H7 (cell line): ENCODE results near the gene SLC26A6. TPM values are rescaled to one million over a fixed set of nuclear protein-coding genes. Genes with fewer than 3 reads are reported as not detected.
A peak's percentile ranks its signal among the peaks of the same experiment; 100 is the strongest.

Source experiments
- DNase-seq: peaks from one replicate; pipeline ENCODE4 v3.0.0; 2012
- H3K27me3 ChIP-seq: 2 replicates; pipeline ENCODE4 v1.6.0; 2011; ENCODE audit warnings: mild to moderate bottlenecking, low read length; ENCODE audit not compliant: control insufficient read depth, insufficient read depth
- H3K36me3 ChIP-seq: replicated peaks from 2 replicates; pipeline ENCODE4 v1.5.1; 2011; ENCODE audit warnings: low read length; ENCODE audit not compliant: control insufficient read depth, insufficient read depth
- H3K4me3 ChIP-seq: 2 replicates; pipeline ENCODE4 v1.5.1; 2011; ENCODE audit warnings: low read depth, mild to moderate bottlenecking, control low read depth, low read length, moderate library complexity; ENCODE audit not compliant: insufficient read depth
- total RNA-seq: library from RNA; depleted of rRNA; stranded (reverse); fragments of >200 nt; shearing (Covaris generic); gene quantifications from 2 replicates; pipeline ENCODE4 v1.2.3, GENCODE V29; 2014

SLC26A6 gene
- total RNA-seq, 1 experiment from 2014 or later, result 70.5 TPM

DNA sequence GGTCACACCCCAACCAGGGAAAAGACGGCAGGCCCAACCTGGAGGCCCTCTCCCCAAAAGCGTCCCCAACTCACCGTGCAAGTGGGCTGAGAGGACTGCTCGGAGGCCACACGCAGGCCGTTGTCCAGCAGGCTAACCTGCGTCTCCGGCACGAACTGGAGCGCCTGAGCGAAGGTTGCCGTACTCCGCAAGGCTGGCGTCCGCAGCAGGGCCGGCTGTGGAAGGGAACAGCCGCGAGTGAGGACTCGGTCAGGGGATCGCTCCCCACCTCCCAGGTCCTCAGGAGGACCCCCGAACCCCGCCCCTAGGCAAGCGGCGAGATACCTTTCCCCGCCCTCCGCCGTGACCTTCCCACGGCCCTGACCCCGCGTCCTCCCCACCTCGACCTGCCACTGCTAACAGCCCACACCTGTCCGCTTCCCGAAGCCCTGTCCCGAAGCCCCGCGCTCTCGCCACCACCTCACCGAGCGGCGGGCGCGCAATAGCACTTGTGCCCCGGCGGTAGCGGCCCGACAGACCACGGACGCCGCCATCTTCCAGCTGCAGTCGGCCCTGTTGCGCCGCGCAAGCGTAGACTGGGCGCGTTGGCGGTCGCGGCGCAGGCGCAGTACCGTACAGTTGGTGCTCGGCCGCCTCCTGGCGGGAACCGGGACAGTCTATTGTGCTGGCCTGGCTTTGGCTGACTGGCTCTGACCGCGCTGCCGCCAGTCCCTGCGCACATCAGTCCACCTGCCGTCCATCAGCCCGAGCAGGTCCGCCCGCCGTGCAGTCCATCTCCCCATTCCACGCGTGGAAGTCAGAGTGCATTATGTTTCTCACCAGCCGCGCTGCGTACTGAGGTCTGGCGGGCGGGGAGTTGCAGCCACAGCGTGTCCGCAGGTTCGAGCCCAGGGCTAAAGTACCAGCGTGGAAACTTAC is 25.9 kb downstream of the SLC26A6 start, which contains the start of gene UQCRC1:
Gene UQCRC1, minus strand, starts transcription at position 559 of the 918 bp plus-strand sequence. Its CDS starts 26 bp downstream, at position 533.
- no peaks in the 10 kb centered on the region for H3K27me3 ChIP-seq
- H3K4me3 ChIP-seq, result peak within 1 kb of the TSS; percentile 99
- DNase-seq, result peak; percentile 99
- peaks cover 16% of the 10 kb centered on the region for H3K36me3 ChIP-seq

DNA sequence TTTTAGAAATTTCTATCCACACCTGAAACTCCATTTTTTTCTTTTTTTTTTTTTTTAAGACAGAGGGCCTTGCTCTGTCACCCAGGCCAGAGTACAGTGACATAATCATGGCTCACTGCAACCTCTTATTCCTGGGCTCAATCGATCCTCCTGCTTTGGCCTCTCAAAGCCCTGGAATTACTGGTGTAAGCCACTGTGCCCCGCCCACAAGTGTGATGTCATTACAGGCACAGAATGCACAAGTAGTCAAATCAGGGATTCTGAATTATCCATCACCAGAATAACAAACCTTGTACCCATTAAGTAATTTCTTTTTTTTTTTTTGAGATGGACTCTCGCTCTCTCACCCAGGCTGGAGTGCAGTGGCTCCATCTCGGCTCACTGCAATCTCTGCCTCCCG is 27.7 kb downstream of the SLC26A6 start:
- DNase-seq, result no peak
- Histone ChIP-seq H3K4me3 (no peak overlapping the region), H3K36me3 (peaks cover 34% of the 10 kb centered on the region), H3K27me3 (no peaks in the 10 kb centered on the region)

DNA sequence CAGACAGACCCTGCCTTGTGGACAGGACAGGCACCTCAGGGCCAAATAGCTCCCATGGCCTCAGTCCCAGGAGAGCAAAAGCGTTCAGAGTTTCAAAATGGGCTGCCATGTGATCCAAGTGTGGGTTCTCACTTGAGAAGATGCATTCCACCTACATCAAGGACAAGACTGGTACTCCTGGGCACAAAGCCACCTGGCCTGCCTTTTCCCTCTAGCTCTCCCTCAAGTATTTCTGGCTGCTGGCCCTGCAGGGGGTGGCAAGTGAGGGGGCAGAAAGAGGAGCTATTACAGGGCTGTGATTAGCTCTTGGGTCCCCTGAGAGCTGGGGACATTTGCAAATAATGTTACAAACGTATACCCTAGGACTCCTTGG is 33.7 kb downstream of the SLC26A6 start:
- peaks cover 67% of the 10 kb centered on the region for H3K36me3 ChIP-seq
- DNase-seq, result no peak
- no peak overlapping the region for H3K4me3 ChIP-seq
- H3K27me3 ChIP-seq, result no peaks in the 10 kb centered on the region

DNA sequence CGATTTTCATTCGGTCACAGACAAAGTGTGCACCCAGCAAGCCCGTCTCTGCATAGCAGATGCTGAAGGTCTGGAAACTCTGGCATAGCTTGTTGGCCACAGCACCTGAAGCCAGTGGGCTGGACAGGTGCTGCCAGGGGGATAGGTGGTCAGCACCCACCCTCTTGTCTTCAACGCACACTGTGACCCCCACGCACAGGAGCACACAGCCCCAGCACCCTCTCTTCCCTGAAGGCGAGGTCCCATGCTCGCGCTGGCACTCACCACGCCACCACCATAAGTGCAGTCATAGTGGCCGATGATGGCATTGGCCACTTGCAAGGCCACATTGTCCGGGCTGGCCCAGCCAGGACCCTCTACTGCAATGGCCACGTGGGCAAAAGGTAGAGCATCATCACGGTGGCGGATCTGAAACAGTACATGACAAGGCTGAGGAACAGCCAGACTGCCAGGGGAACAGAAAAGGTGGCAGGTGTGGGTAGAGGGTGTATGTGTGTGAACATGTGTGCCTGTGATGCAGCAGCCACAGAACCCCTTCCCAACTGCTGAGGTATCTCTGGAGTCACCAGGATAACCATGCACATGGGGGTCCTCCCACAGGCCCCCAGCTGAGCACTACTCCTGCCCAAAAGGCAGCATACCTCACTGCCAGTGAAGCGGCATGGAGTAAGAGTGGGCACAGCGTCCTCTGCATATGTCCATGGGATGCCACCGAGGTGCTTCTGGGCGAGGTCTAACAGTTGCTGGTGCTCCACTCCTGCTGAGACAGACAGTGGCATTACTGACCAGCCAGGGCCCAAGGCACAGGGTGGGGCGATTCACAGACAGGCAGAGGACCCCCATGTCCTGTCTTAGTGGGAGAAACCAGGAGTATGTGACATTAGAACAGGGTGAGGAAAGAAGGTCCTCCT is 34.3 kb downstream of the SLC26A6 start:
- peaks cover 67% of the 10 kb centered on the region for H3K36me3 ChIP-seq
- no peak for DNase-seq
- no peak overlapping the region for H3K4me3 ChIP-seq

DNA sequence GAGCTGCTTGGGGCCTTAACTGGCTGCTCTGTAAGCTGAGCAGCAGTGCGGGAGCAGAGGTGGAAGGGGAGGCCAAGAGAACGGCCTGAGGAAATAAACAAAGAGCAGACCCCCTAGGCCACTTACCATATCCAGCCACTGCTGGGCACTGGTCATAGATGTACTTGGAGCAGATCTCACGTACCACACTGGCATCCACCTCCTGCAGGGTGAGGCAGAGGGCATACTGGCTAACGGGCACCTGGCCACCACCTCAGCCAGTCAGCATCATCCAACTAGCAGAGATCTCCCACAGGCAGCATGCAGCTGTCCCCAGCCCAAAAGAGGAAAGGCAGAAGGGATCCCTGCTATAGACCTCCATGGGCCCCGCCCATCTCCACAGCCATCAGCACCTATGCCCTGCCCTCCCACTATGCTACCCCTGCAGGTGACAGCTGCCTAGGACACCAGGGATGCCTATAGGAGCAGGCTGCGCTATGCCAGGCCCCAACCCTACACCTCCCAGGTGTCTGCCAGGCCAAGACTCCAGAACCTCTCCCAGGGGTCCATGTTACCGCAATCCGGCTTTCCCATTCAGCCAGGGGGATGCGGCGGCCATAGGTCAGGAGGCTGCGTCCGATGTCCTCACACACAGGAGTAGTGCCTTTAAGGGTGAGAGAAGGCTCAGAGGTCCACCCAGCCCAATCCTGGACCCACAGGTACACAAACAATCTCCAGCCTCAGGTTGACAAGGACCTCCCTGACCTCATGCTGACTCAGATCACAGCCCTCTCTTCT is 35.6 kb downstream of the SLC26A6 start:
- no peak for DNase-seq
- H3K36me3 ChIP-seq, result peaks cover 54% of the 10 kb centered on the region
- H3K4me3 ChIP-seq, result no peak overlapping the region
- peaks cover 4% of the 10 kb centered on the region for H3K27me3 ChIP-seq

More for the DNA sequence above, 34.3 kb downstream of the SLC26A6 start:
- no peaks in the 10 kb centered on the region for H3K27me3 ChIP-seq

DNA sequence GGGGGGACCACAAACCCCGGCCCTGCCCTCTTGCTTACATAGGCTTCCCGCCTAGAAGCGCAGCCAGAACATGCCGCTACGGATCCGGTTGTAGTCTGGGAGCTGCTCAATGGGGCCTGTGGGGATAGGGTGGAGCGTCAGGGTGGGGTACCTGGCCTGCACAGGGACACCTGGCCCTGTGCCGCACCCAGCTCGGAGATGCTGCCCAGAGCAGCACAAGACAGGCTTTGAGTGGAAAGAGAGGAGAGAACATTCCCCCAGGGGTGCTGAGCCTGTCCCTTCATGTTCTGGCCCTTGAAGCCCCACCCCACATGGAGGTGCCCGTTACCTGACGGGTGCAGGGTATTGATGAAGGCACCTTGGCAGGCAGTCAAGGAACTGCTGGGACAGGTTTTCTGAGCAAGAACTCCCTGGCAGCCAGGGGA is 36.2 kb downstream of the SLC26A6 start:
- no peak for DNase-seq
- Histone ChIP-seq H3K36me3 (peaks cover 48% of the 10 kb centered on the region), H3K4me3 (no peak overlapping the region), H3K27me3 (peaks cover 7% of the 10 kb centered on the region)

DNA sequence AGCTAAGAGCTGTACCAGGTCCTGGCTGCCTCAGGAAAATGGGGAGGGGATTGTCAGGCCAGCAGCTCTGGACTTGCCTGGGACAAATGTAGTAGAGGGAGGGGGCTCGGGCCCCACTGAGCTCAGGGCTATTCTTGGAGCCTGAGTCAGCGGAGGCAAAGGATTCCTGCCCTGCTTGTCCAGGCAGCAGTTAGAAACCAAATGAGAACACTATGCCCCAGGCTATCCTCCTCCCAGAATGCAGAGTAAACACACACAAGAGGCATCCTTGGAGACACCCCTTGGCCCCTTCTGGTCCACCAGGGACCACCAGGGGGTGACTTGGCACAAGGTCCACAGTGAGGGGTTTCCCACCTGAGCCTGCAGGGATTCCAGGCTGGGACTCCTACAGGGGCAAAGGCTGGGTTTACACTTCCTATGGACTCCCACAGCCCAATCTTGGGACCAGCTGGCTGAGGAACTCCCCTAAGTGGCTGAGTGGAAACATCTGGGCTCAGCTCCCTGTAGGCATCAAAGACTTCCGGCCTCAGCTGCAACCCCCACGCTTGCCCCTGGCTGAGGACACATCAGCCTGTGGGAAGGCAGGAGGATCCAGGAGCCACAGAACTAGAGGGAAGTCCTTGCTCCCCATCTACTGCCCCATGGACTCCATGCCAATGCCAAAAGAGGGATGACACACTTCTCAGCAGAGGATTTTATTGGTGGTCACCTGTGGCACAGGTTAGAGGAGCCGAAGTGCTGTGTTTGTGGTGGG is 36.8 kb downstream of the SLC26A6 start:
- Histone ChIP-seq H3K36me3 (peaks cover 42% of the 10 kb centered on the region), H3K4me3 (no peak overlapping the region), H3K27me3 (peaks cover 7% of the 10 kb centered on the region)
- DNase-seq, result no peak

DNA sequence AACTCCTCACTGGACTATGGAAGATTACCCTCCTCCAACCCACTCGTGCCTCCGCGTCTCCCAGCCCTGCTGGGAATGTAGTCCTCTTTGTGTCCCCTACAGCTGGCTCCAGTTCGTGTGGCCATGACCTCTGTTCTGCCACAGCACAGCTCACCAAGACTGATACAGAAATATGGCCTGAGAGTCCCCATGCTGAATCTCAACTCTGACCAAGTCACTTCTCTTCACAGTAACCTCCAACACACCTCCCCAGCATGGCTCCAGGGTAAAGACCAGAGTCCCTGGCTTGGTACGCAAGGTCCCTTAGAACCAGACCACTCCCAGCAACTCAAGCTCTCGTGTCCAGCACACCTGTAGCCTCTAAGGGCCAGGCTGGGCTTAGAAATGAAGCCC is 37.9 kb downstream of the SLC26A6 start:
- Histone ChIP-seq H3K4me3 (no peak overlapping the region), H3K36me3 (peaks cover 32% of the 10 kb centered on the region), H3K27me3 (peaks cover 7% of the 10 kb centered on the region)
- no peak for DNase-seq

DNA sequence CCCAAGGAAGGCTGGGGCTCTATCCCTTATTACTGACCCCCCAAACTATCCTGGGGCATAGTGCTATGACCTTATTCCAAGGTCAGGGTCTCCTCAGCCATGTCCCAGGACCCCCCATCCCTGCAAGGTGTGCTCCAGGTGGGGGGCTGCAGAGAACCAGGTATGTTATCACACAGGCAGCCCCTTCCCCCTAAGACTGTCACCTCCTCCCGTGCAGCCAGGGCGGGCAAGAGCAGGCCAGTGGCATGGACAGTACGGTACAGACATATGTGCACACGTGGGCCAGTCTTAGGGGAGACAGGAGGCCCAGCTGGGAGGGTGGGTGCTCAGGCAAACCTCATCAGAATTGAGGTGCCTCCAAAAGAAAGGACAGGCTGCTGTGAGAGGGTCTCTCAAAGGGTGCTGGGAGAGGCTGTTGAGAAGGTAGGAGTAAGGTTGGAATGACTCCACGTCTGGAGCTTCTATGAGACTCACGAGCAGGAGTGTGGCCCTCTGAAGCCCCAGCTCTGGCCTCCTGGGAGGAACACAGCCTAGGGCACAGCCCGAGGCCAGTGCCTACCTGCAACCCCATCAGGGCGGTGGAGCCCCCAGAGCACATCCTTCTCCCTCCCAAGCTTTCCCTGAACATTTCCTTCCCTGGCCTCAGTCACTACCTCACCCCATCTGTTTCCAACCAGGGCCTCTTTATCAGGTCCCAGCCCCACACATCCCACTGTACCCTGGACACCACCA is 38.4 kb downstream of the SLC26A6 start:
- no peak for DNase-seq
- no peak overlapping the region for H3K4me3 ChIP-seq
- H3K27me3 ChIP-seq, result peaks cover 7% of the 10 kb centered on the region
- peaks cover 32% of the 10 kb centered on the region for H3K36me3 ChIP-seq

DNA sequence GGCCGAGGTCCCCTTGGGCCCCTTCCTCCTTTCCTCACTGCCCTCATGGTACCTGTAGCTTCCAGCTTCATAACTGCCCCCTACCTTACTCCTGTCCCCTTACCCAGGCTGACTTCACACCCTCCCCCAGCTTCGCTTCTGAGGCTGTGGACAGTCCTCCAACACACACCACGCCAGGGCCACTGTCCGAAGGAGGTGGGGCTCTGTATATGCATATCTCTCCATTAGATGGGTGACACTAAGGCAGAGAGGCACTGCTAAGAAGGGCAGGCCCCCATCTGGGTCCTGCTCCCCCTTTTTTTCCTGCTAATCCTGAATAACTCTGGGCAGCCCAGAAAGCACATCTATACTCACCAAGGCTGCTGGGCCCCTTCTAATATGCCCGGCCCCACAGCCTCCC is 39.1 kb downstream of the SLC26A6 start:
- H3K4me3 ChIP-seq, result no peak overlapping the region

DNA sequence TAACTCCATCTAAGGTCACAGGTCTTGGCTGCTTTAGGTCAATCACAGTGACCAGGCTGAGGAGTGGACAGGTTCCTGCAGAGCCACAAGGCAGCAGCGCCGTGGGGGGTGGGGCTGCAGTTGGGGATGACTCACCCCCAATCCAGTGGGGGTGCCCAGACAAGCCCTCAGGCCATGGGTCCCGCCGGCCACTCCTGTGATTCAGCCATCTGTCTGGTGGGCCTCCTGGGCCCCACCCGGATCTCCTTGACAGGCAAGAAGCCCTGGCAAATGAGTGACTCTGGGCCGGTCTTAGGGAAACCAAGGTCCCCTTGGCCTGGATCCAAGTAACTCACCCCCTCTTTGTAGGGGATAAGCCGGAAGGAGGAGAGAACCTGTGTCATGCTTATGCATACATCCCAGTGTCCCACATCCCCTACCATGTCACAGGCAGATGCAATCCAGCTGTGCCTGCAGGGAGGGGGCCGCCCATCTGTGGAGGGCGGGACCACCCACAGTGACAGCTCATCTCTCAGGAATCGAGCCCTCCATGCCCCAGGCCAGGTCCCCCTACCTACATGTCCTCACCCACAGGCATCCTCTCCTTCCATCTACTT is 39.6 kb downstream of the SLC26A6 start:
- peaks cover 7% of the 10 kb centered on the region for H3K27me3 ChIP-seq
- H3K36me3 ChIP-seq, result peaks cover 20% of the 10 kb centered on the region
- no peak overlapping the region for H3K4me3 ChIP-seq
- DNase-seq, result peak; percentile 91

More for the DNA sequence above, 39.1 kb downstream of the SLC26A6 start:
- DNase-seq, result no peak
- H3K36me3 ChIP-seq, result peaks cover 25% of the 10 kb centered on the region
- H3K27me3 ChIP-seq, result peaks cover 7% of the 10 kb centered on the region

DNA sequence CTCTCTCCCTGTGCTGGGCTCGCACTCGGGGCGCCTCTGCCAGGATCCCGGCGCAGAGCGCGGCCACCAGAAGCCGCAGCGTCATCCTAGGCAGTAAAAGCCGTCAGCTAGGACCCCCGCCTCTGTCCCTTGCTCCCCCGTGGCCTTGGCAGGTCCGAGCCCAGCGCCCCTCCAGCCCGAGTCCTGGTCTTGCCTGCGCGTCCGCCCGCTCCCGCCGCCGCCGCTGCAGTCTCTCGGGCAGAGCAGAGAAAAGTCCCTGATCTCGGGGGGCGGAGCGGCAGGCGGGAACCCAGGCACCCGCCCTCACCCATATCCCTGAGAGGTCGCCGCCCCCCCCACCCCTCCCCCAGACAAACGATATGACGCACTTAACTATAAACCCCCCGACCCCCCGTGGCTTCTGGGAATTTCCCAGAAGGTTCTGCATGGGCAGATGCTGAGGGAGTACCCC is 40.2 kb downstream of the SLC26A6 start, which contains the start of gene COL7A1:
Gene COL7A1, minus strand, starts transcription at position 255 of the 451 bp plus-strand sequence. Its CDS starts 170 bp downstream, at position 85.
- no peak for DNase-seq
- H3K36me3 ChIP-seq, result peaks cover 15% of the 10 kb centered on the region
- H3K27me3 ChIP-seq, result peaks cover 7% of the 10 kb centered on the region
- peak within 1 kb of the TSS; percentile 50 for H3K4me3 ChIP-seq
